GM18858 (cell line): ENCODE results near the gene ELANE.
"Not testable (repeated sequence)": the region's sequence is repeated elsewhere in the genome, so short reads cannot be mapped to it uniquely, and the experiment has no call there.

Source experiments
- ATAC-seq: cut with Tn5 transposase; IDR thresholded peaks from one replicate; pipeline ENCODE4 v1.9.1; 2021; ENCODE audit not compliant: unreplicated experiment

ELANE gene

GRCh38 chr19:813219-814151, 38.6 kb upstream of the ELANE start:
- no peak for ATAC-seq

DNA sequence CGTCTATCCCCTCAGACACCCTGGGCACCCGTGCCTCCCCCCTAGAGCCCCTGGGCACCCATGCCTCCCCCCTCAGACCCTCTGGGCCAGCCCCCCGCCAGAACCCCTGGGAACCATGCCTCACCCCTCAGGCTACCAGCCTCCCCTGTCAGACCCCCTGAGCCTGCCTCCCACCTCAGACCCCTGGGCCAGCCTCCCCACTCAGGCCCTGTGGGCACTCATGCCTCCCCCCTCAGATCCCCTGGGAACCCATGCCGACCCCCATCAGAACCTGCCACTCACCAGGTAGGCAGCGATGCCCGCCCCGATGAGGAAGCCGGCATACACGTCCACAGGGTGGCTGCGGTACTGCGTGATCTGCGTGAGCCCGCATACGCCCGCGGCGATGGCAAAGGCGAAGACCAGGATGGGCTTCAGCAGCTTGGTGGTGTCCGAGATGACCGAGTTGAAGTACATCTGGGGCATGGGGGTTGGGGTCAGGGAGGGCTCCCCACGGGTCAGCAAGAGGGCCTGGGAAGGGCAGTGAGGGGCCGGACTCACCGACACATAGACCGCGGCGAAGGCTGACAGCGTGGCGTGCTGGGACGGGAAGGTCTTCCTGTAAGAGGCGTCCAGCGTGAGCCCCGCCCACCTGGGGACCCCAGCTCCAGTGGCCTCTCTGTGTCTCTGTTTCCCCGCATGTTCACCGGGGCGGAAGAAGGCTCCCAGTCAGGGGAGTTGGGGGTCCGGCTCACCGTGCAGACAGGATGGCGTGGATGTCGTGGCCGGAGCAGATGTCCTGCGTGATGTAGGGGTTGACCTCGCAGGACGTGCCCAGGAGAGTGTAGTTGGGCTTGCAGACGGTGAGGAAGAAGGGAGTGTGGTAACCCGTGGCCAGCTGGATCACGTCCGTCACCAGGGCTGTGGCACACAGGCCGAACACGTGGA, 37.7 kb upstream of the ELANE start:
- no peak for ATAC-seq

- no peak for ATAC-seq
Observed at GRCh38 chr19:815079-815774, 36.9 kb upstream of the ELANE start.

DNA sequence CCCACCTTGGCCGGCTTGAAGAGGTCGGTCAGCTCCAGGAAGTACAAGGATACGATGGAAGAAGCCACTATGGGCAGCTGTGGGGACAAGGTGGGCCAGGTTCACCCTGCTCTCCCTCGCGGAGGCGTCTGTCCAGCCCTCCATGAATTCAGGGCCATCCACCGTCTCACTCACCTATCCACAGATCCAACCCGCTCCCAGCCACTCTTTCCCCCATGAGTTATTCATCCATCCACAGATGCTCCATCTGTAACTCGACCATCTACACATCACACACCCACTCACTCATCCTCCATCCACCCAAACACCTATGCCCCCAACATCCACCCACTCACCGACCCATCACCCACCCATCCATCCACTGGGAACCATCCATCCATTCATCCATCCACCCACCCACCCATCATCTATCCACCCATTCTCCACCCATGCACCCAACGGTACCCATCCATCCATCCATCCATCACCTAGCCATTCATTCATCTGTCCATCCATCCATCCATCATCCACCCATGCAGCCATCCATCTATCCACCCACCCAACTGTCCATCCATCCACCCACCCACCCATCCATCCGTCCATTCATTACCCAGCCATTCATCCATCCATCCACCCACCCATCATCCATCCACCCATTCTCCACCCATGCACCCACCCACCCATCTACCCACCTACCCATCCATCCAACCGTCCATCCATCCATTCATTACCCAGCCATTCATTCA, 36.2 kb upstream of the ELANE start:
- ATAC-seq = no peak

- ATAC-seq = no peak
Observed at GRCh38 chr19:816500-816857, 35.6 kb upstream of the ELANE start.

GRCh38 chr19:820212-820611, 31.9 kb upstream of the ELANE start:
- not testable (repeated sequence) for ATAC-seq

DNA sequence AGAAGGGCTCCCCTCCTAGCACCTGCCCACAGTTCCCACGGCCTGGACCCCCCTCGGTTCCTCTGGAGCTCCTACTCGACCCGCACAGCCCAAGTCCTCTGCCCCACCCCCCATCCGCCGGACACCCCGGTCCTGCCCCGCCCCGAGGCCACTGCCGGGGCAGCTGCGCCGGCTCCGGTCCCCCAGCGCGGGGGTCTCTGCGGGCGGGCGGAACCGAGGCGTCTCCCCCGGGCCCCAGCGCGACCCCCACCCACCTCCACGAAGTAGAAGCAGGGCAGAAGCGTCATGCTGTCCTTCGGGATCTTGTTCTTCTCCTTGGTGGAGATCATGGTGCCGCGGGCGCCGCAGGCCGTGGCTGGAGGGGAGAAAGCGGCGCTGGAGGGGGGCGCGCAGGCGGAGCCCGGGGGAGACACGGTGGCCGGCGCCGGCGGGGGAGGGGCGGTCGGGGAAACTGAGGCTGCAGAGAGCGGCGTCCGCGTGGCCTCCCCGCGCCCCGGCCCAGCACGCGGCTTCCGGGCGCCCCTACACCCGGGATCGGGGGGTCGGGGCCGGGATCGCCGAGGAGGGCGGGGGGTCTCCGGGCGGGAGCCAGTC, 30.8 kb upstream of the ELANE start:
- ATAC-seq = no peak

GRCh38 chr19:821825-822503, 30.1 kb upstream of the ELANE start, which contains the start of gene PLPPR3:
Gene PLPPR3, minus strand, starts transcription at chr19:821955. Its CDS starts 396 bp downstream, at chr19:821559.
- ATAC-seq = no peak

DNA sequence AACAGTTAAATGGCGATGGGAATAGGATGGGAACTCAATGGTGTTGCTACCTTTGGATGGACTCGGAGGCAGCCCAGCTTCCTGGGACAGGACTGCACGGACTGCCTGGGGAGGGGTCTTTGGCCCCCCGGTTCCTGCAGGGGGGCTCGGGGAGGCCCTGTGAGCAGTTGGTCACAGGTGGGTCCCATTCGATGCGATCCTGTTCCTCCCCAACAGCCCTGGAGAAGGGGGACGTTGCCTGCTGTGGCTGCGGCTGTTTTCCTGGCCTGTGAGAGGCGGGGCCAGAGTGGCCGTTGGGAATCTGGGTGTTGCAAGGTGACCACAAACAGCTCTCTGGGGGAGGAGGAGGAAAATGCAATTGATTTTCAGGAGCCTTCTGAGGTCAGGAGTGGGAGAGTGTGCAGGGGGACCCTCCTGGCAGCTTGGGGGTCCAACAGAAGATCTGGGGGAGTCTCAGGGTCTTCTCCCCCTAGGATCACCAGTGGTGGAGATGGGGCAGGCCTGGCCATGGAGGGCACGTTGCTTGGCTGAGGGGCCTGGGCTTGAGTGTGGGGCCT, 28.5 kb upstream of the ELANE start:
- ATAC-seq = no peak

GRCh38 chr19:824885-825284, 27.2 kb upstream of the ELANE start:
- no peak for ATAC-seq

DNA sequence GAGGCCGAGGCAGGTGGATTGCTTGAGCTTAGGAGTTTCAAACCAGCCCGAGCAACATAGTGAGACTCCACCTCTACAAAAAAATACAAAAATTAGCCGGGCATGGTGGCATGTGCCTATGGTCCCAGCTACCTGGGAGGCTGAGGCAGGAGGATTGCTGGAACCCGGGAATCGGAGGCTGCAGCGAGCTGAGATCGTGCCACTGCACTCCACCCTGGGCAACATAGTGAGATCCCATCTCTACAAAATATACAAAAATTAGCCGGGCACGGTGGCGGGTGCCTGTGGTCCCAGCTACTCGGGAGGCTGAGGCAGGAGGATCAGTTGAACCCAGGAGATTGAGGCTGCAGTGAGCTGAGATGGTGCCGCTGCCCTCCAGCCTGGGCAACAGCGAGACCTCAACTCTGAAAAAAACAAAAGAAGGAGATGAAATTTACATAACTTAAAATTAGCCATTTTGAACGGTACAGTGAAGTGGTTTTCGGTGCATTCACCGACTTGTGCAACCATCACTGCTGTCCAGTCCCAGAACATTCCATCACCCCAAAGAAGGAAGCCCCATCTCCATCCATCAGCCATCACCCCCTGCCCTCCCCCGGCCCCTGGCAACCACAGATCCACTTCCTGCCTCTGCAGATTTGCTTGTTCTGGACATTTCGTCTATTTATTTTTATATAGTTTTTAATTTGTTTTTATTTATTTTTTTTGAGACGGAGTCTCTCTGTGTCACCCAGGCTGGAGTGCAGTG, 26.0 kb upstream of the ELANE start:
- ATAC-seq = no peak

- no peak for ATAC-seq
Observed at GRCh38 chr19:827314-827709, 24.8 kb upstream of the ELANE start.

DNA sequence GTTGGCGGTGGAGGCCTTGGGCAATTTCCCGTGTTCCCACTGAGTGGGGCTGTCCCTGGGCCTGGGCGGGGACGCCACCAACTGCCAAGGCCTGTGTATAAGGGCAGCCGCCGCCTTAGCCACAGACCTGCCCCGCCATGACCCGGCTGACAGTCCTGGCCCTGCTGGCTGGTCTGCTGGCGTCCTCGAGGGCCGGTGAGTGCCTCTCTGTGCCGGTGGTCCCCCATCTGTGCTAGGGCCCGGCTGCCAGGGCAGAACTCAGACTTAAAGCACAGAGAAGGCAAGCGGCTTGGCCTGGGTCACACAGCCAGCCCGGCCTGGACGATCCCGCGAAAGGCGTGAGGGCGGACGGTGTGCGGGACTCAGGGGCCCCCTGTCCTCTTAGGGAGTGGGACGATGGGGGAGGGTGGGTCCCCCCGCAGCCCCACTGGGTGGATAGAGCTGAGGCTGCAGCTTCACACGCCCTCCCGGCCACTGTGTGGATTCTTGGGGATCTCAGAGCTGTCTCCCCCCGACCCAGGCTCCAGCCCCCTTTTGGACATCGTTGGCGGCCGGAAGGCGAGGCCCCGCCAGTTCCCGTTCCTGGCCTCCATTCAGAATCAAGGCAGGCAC, 24.3 kb upstream of the ELANE start, which contains the start of gene AZU1:
Gene AZU1, plus strand, starts transcription at position 128 of the 612 bp plus-strand sequence. Its CDS starts 10 bp downstream, at position 138.
- no peak for ATAC-seq

- ATAC-seq = no peak
Observed at GRCh38 chr19:829129-829758, 22.9 kb upstream of the ELANE start.

- no peak for ATAC-seq
Observed at GRCh38 chr19:831407-832369, 20.4 kb upstream of the ELANE start.

GRCh38 chr19:834216-834615, 17.9 kb upstream of the ELANE start:
- no peak for ATAC-seq
